ENCODE results near the gene GNAQ. TPM values are rescaled to one million over a fixed set of nuclear protein-coding genes. Genes with fewer than 3 reads are reported as not detected.

The GNAQ gene
- polyA plus RNA-seq, 1 of the 3 experiments (the other 2 are of a cell fraction), result 20.9 TPM

DNA sequence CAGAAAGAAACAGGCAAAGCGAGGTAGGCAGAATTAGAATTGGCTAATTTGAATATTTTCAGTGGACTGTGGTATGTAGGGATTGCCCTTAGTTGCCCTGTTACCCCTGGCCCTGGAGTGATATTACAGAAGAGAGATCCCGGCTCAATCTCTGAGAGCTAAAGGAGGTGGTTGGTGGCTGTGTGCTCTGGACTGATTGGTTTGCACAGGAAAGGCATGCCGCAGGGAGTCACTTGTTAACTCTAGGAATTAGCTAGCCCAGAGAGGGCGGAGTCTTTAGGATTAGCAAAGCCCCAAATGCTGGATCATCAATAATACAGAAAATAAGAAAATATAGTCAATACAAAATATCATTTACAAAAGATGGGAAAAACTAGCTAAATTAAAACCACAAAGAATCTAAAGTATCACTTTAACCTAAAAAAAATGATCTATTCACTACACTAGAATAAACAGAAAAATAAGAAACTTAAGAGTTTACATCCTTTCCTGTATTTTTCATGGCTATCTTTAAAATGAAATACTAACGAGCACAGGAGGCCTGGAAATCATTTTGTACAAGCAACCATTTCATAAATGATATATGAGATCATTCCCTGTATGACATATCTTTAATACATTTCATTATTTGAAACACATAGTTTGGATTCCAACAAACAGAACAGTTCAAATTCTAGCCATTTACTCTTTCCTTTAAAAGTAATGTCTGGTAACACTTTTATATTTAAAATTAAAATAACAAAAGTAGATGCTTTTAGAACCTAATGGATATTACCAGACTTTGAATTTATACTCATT, 71.1 kb downstream of the GNAQ start (continued):
- TF ChIP-seq, protein P1, sequence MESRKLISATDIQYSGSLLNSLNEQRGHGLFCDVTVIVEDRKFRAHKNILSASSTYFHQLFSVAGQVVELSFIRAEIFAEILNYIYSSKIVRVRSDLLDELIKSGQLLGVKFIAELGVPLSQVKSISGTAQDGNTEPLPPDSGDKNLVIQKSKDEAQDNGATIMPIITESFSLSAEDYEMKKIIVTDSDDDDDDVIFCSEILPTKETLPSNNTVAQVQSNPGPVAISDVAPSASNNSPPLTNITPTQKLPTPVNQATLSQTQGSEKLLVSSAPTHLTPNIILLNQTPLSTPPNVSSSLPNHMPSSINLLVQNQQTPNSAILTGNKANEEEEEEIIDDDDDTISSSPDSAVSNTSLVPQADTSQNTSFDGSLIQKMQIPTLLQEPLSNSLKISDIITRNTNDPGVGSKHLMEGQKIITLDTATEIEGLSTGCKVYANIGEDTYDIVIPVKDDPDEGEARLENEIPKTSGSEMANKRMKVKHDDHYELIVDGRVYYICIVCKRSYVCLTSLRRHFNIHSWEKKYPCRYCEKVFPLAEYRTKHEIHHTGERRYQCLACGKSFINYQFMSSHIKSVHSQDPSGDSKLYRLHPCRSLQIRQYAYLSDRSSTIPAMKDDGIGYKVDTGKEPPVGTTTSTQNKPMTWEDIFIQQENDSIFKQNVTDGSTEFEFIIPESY (IDR thresholded peaks at IDR 0.05; ENCODE audit: borderline replicate concordance, low read depth), result no peak
- no peak for TF ChIP-seq GABPA (IDR thresholded peaks at IDR 0.05; ENCODE audit: low read depth)
- TF ChIP-seq FOXM1 (IDR thresholded peaks at IDR 0.05; ENCODE audit: low read depth), result no peak
- TF ChIP-seq, protein P2, sequence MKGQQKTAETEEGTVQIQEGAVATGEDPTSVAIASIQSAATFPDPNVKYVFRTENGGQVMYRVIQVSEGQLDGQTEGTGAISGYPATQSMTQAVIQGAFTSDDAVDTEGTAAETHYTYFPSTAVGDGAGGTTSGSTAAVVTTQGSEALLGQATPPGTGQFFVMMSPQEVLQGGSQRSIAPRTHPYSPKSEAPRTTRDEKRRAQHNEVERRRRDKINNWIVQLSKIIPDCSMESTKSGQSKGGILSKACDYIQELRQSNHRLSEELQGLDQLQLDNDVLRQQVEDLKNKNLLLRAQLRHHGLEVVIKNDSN (IDR thresholded peaks at IDR 0.05; ENCODE audit: borderline replicate concordance, low read depth), result no peak
- TF ChIP-seq TEAD4 (IDR thresholded peaks at IDR 0.05; ENCODE audit: borderline replicate concordance, insufficient read depth), result peak; percentile 49; the same call in 1 of the 2 replicates
- TF ChIP-seq EP300 (IDR thresholded peaks at IDR 0.05; ENCODE audit: borderline replicate concordance in 1 of 2, low read depth in 1 of 2, low read length in 1 of 2), result 0 out of 4 replicates have a peak, but pooled peaks of 1 of the 2 experiments have one; percentile 41
- peak; percentile 50 for TF ChIP-seq JUND (IDR thresholded peaks at IDR 0.05)
- no peak for TF ChIP-seq FOSL2 (IDR thresholded peaks at IDR 0.05; ENCODE audit: borderline replicate concordance, low read depth)
- TF ChIP-seq SIN3A (IDR thresholded peaks at IDR 0.05; ENCODE audit: borderline replicate concordance, low read depth, low read length), result no peak
- no peak for TF ChIP-seq RXRA (IDR thresholded peaks at IDR 0.05; ENCODE audit: borderline replicate concordance, low read depth)
- no peak for TF ChIP-seq POLR2AphosphoS5 (IDR thresholded peaks at IDR 0.05; ENCODE audit: low read depth, low read length)
- TF ChIP-seq SMC3 (IDR thresholded peaks at IDR 0.05; ENCODE audit: low read depth, low read length), result no peak
- TF ChIP-seq, protein P3, sequence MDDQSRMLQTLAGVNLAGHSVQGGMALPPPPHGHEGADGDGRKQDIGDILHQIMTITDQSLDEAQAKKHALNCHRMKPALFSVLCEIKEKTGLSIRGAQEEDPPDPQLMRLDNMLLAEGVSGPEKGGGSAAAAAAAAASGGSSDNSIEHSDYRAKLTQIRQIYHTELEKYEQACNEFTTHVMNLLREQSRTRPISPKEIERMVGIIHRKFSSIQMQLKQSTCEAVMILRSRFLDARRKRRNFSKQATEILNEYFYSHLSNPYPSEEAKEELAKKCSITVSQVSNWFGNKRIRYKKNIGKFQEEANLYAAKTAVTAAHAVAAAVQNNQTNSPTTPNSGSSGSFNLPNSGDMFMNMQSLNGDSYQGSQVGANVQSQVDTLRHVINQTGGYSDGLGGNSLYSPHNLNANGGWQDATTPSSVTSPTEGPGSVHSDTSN (IDR thresholded peaks at IDR 0.05), result peak; percentile 62
- no peak for TF ChIP-seq RFX5 (IDR thresholded peaks at IDR 0.05; ENCODE audit: low read length)
- no peak for TF ChIP-seq ELF1 (IDR thresholded peaks at IDR 0.05)
- TF ChIP-seq MXI1 (IDR thresholded peaks at IDR 0.05; ENCODE audit: low read depth, low read length), result no peak
- TF ChIP-seq, protein P4, sequence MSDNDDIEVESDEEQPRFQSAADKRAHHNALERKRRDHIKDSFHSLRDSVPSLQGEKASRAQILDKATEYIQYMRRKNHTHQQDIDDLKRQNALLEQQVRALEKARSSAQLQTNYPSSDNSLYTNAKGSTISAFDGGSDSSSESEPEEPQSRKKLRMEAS (IDR thresholded peaks at IDR 0.05; ENCODE audit: low read depth), result no peak
- TF ChIP-seq CHD2 (IDR thresholded peaks at IDR 0.05; ENCODE audit: low read length, partially characterized antibody), result no peak
- TF ChIP-seq, protein P5, sequence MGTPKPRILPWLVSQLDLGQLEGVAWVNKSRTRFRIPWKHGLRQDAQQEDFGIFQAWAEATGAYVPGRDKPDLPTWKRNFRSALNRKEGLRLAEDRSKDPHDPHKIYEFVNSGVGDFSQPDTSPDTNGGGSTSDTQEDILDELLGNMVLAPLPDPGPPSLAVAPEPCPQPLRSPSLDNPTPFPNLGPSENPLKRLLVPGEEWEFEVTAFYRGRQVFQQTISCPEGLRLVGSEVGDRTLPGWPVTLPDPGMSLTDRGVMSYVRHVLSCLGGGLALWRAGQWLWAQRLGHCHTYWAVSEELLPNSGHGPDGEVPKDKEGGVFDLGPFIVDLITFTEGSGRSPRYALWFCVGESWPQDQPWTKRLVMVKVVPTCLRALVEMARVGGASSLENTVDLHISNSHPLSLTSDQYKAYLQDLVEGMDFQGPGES (IDR thresholded peaks at IDR 0.05; ENCODE audit: low read depth, low read length), result no peak
- peak; percentile 50; the same call in 1 of the 2 replicates for TF ChIP-seq YY1 (IDR thresholded peaks at IDR 0.05; ENCODE audit: low read depth)
- TF ChIP-seq TAF1 (IDR thresholded peaks at IDR 0.05; ENCODE audit: borderline replicate concordance, low read depth, low read length), result no peak
- TF ChIP-seq NFIC (IDR thresholded peaks at IDR 0.05; ENCODE audit: borderline replicate concordance), result peak; percentile 10; the same call in 1 of the 2 replicates
- peak; percentile 69 for TF ChIP-seq TCF12 (IDR thresholded peaks at IDR 0.05)
- no peak for TF ChIP-seq EZH2phosphoT487 (IDR thresholded peaks at IDR 0.05; ENCODE audit: borderline replicate concordance, low read depth)
- no peak for TF ChIP-seq RAD21 (IDR thresholded peaks at IDR 0.05; ENCODE audit: low read length)
- no peak for TF ChIP-seq RCOR1 (IDR thresholded peaks at IDR 0.05; ENCODE audit: low read length)
- no peak for TF ChIP-seq GATA2 (CRISPR knock-in tag; IDR thresholded peaks at IDR 0.05)

All from SK-N-SH (cell line).